ENCODE results near the gene OGFOD1. TPM values are rescaled to one million over a fixed set of nuclear protein-coding genes. Genes with fewer than 3 reads are reported as not detected.

Gene OGFOD1
- polyA plus RNA-seq (2013, experiment 1 of 2) = 47.5 TPM
- 49.5 TPM for polyA plus RNA-seq (2013, experiment 2 of 2)

DNA sequence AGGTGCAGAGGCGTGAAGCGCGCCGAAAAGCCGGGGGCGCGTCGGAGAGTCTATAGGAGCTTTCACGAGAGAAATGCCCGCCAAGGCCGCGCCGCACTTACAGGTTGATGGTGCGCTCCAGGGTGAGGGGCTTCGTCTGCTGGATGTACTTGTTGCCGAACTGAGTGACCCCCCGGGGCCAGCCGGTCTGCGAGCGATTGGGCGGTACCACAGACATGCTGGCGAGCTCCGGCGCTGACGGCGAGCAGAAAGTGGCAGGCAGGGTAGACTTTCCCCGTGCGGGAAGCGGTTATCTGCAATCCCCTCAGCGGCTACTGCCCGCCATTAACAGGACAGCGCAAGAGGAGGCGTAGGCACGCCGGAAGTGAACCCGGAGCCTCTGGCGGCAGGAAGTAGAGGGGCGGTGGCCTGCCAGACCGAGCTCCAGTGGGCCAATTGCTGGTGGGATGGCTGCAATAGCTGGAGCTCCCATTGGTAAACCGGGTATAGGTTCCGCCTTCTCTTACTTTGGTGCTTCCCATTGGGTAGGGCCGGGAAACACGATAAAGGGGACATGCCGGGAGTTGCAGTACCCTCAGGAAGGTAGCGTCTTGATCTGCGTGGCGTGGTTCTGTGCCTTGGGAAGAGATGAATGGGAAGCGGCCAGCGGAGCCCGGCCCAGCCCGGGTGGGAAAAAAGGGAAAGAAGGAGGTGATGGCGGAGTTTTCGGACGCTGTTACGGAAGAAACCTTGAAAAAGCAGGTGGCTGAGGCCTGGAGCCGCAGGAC, at the start of gene OGFOD1, which contains the start of gene NUDT21:
OGFOD1 (plus strand) TSS at position 569 of the 767 bp plus-strand sequence; CDS start at position 628, 59 bp downstream.
NUDT21 (minus strand) TSS at position 347 of the 767 bp plus-strand sequence; CDS start at position 217, 130 bp downstream.
- peak within 1 kb of the TSS; percentile 78 for H3K4me2 ChIP-seq (ENCODE audit: low read length, poor library complexity, severe bottlenecking)
- H3K4ac ChIP-seq (ENCODE audit: low read depth in 1 of 2, low read length in 2 of 2) = peak within 1 kb of the TSS; percentile 94 to 98
- peaks cover 19% of the 10 kb centered on the region for H3K79me1 ChIP-seq (replicated peaks; ENCODE audit: low read length, poor library complexity, severe bottlenecking)
- peaks cover 11% of the 10 kb centered on the region for H3K4me1 ChIP-seq (ENCODE audit: control insufficient read depth, insufficient read depth, low read depth, low read length)
- no peak within 1 kb of the TSS for H4K91ac ChIP-seq (ENCODE audit: low read length)
- H3K27ac ChIP-seq (ENCODE audit: low read length, poor library complexity, severe bottlenecking) = peak within 1 kb of the TSS; percentile 74
- H2AK5ac ChIP-seq (ENCODE audit: low read length, severe bottlenecking) = no peak within 1 kb of the TSS
- peak; percentile 99 for DNase-seq
- peak within 1 kb of the TSS; percentile 93 to 97 for H3K18ac ChIP-seq (ENCODE audit: low read depth in 1 of 2, low read length in 2 of 2)
- H2AFZ ChIP-seq (ENCODE audit: low read depth, low read length) = peak within 1 kb of the TSS; percentile 92
- whole genome bisulfite sequencing = under 1% methylated on average over 56 of the region's 56 CpGs
- H2BK15ac ChIP-seq (ENCODE audit: low read depth, poor library complexity, severe bottlenecking) = no peak within 1 kb of the TSS
- H3K4me3 ChIP-seq (ENCODE audit: insufficient read depth in 1 of 2, low read depth in 1 of 2, low read length in 2 of 2) = peak within 1 kb of the TSS; percentile 91 to 93
- H2BK120ac ChIP-seq (ENCODE audit: low read depth, low read length) = no peak within 1 kb of the TSS
- no peaks in the 10 kb centered on the region for H3K27me3 ChIP-seq (ENCODE audit: control insufficient read depth in 1 of 2, insufficient read depth in 1 of 2, low read length in 2 of 2)
- H2BK5ac ChIP-seq (ENCODE audit: low read depth, low read length, poor library complexity, severe bottlenecking) = peak within 1 kb of the TSS; percentile 75
- H3K23ac ChIP-seq (ENCODE audit: low read length in 2 of 2) = peak within 1 kb of the TSS in 1 of 2 experiments; percentile 83
- H2BK12ac ChIP-seq (ENCODE audit: low read length in 2 of 2) = peak within 1 kb of the TSS in 1 of 2 experiments; percentile 23
- H3K36me3 ChIP-seq (ENCODE audit: control insufficient read depth in 1 of 2, insufficient read depth in 2 of 2, low read depth in 1 of 2, low read length in 2 of 2) = peaks cover 0 to 45% of the 10 kb centered on the region in 2 experiments
- H4K8ac ChIP-seq (ENCODE audit: low read length) = peak within 1 kb of the TSS; percentile 95
- peak within 1 kb of the TSS; percentile 95 for H3K9ac ChIP-seq (ENCODE audit: low read length)
- peak within 1 kb of the TSS in 1 of 2 experiments; percentile 73 for H3K14ac ChIP-seq (ENCODE audit: low read length in 2 of 2)
- H3K9me3 ChIP-seq (ENCODE audit: control insufficient read depth, low read length) = no peaks in the 10 kb centered on the region

DNA sequence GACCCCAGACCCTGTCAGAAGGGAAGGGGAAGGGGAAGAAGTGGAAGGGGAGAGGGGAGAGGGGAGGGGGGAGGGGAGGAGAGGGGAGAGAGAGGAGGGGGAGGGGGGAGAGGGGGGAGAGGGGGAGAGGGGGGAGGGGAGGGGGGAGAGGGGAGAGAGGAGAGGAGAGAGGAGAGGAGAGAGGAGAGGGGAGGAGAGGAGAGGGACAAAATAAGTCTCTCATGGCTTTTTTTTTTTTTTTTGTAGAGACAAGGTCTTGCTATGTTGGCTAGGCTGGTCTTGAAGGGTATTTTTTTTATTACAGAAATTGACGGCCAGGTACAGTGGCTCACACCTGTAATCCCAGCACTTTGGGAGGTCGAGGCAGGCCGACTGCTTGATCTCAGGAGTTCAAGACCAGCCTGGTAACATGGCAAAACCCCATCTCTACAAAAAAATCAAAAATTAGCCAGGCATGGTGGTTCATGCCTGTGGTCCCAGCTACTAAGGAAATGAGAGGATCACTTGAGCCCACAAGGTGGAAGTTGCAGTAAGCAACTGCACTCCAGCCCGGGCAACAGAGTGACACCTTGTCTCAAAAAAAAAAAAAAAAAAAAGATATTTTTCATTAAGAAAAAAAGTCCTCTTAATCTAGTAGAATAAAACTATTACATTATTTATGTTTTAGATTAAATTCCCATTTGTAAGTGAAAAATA, 45.2 kb upstream of the OGFOD1 start:
- no peak overlapping the region for H4K8ac ChIP-seq (ENCODE audit: low read length)
- H3K27me3 ChIP-seq (ENCODE audit: control insufficient read depth in 1 of 2, insufficient read depth in 1 of 2, low read length in 2 of 2) = no peaks in the 10 kb centered on the region
- H4K91ac ChIP-seq (ENCODE audit: low read length) = no peak overlapping the region
- no peak overlapping the region for H3K23ac ChIP-seq (ENCODE audit: low read length in 2 of 2)
- H3K4me2 ChIP-seq (ENCODE audit: low read length, poor library complexity, severe bottlenecking) = no peak overlapping the region
- peaks cover 31 to 87% of the 10 kb centered on the region in 2 experiments for H3K36me3 ChIP-seq (ENCODE audit: control insufficient read depth in 1 of 2, insufficient read depth in 2 of 2, low read depth in 1 of 2, low read length in 2 of 2)
- no peak overlapping the region for H2BK5ac ChIP-seq (ENCODE audit: low read depth, low read length, poor library complexity, severe bottlenecking)
- DNase-seq = no peak
- H3K14ac ChIP-seq (ENCODE audit: low read length in 2 of 2) = no peak overlapping the region
- 64% methylated on average over 3 of the region's 4 CpGs for WGBS
- no peak overlapping the region for H3K4me3 ChIP-seq (ENCODE audit: insufficient read depth in 1 of 2, low read depth in 1 of 2, low read length in 2 of 2)
- H2BK120ac ChIP-seq (ENCODE audit: low read depth, low read length) = no peak overlapping the region
- H3K4ac ChIP-seq (ENCODE audit: low read depth in 1 of 2, low read length in 2 of 2) = no peak overlapping the region
- no peak overlapping the region for H2BK15ac ChIP-seq (ENCODE audit: low read depth, poor library complexity, severe bottlenecking)
- H3K9ac ChIP-seq (ENCODE audit: low read length) = no peak overlapping the region
- H3K18ac ChIP-seq (ENCODE audit: low read depth in 1 of 2, low read length in 2 of 2) = no peak overlapping the region
- no peak overlapping the region for H2AFZ ChIP-seq (ENCODE audit: low read depth, low read length)
- no peaks in the 10 kb centered on the region for H3K9me3 ChIP-seq (ENCODE audit: control insufficient read depth, low read length)
- no peak overlapping the region for H2AK5ac ChIP-seq (ENCODE audit: low read length, severe bottlenecking)
- no peak overlapping the region for H3K27ac ChIP-seq (ENCODE audit: low read length, poor library complexity, severe bottlenecking)
- peaks cover 13% of the 10 kb centered on the region for H3K79me1 ChIP-seq (replicated peaks; ENCODE audit: low read length, poor library complexity, severe bottlenecking)
- H3K4me1 ChIP-seq (ENCODE audit: control insufficient read depth, insufficient read depth, low read depth, low read length) = no peaks in the 10 kb centered on the region
- H2BK12ac ChIP-seq (ENCODE audit: low read length in 2 of 2) = no peak overlapping the region

DNA sequence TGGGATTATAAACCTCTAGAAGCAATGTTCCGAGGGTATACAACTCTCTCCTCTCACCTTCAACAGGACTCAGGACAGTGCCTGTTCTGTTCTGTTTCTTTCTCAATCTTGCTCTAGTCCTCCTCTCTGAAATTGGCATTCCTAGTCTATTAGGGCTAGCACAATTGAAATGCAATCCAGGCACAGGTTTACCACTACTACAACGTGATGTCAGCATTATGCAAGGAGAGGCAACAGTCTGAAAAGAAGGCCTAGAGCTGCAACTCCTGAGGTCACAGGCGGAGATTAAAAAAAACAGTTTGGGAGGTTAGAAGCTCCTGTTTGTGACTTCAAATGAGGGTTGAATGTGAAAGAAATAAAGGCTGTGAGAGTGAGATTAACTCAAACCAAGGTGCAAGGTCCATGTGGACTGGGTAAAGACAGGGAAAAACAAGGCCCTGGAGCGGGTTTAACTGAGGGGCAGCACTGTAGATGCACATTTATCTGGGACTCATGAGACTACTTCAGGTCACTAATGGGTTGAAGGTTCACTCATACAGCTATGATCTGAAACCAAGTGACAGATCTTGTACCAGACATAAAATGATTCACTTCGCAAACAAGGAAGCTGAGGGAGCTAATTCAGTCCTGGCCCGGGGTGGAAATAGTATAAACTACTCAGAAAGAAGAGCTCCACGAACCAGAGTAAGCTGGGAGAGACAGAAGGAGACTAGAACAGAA, 42.8 kb upstream of the OGFOD1 start:
- Histone ChIP-seq H4K91ac (ENCODE audit: low read length) (no peak overlapping the region), H3K4ac (ENCODE audit: low read depth in 1 of 2, low read length in 2 of 2) (no peak overlapping the region), H4K8ac (ENCODE audit: low read length) (no peak overlapping the region), H2BK5ac (ENCODE audit: low read depth, low read length, poor library complexity, severe bottlenecking) (no peak overlapping the region), H3K9me3 (ENCODE audit: control insufficient read depth, low read length) (no peaks in the 10 kb centered on the region), H3K9ac (ENCODE audit: low read length) (no peak overlapping the region), H3K18ac (ENCODE audit: low read depth in 1 of 2, low read length in 2 of 2) (no peak overlapping the region), H2AK5ac (ENCODE audit: low read length, severe bottlenecking) (no peak overlapping the region), H3K14ac (ENCODE audit: low read length in 2 of 2) (no peak overlapping the region), H2BK15ac (ENCODE audit: low read depth, poor library complexity, severe bottlenecking) (no peak overlapping the region), H3K23ac (ENCODE audit: low read length in 2 of 2) (no peak overlapping the region), H2BK12ac (ENCODE audit: low read length in 2 of 2) (no peak overlapping the region), H3K36me3 (ENCODE audit: control insufficient read depth in 1 of 2, insufficient read depth in 2 of 2, low read depth in 1 of 2, low read length in 2 of 2) (peaks cover 17 to 82% of the 10 kb centered on the region in 2 experiments), H3K27ac (ENCODE audit: low read length, poor library complexity, severe bottlenecking) (no peak overlapping the region), H2AFZ (ENCODE audit: low read depth, low read length) (no peak overlapping the region), H3K4me3 (ENCODE audit: insufficient read depth in 1 of 2, low read depth in 1 of 2, low read length in 2 of 2) (no peak overlapping the region), H3K4me2 (ENCODE audit: low read length, poor library complexity, severe bottlenecking) (no peak overlapping the region), H3K4me1 (ENCODE audit: control insufficient read depth, insufficient read depth, low read depth, low read length) (no peaks in the 10 kb centered on the region), H3K27me3 (ENCODE audit: control insufficient read depth in 1 of 2, insufficient read depth in 1 of 2, low read length in 2 of 2) (no peaks in the 10 kb centered on the region), H2BK120ac (ENCODE audit: low read depth, low read length) (no peak overlapping the region), H3K79me1 (replicated peaks; ENCODE audit: low read length, poor library complexity, severe bottlenecking) (peaks cover 17% of the 10 kb centered on the region)
- 82% methylated on average over 6 of the region's 7 CpGs for WGBS
- no peak for DNase-seq

Measured in mesenchymal stem cell (in vitro differentiated cells and primary cell).